HepG2 (cell line): ENCODE data around the gene CCDC38. TPM values are rescaled to one million over a fixed set of nuclear protein-coding genes. Genes with fewer than 3 reads are reported as not detected.

Experiments used
- BCL6 ChIP-seq: IDR thresholded peaks from 2 replicates; pipeline ENCODE4 v1.6.1; 2016; ENCODE audit warnings: missing genetic modification reagents, missing compliant biosample characterization
- HOXA5 ChIP-seq: sonication (generic); formaldehyde crosslinking; IDR thresholded peaks from 2 replicates; pipeline ENCODE4 v1.4.0; 2020; ENCODE audit warnings: missing genetic modification reagents
- HOXA7 ChIP-seq: sonication (generic); formaldehyde crosslinking; IDR thresholded peaks from 2 replicates; pipeline ENCODE4 v1.8.1; 2022; ENCODE audit warnings: mild to moderate bottlenecking, missing genetic modification reagents, moderate library complexity
- SNRNP70 ChIP-seq: fragments of 200-400 bp; formaldehyde crosslinking; IDR thresholded peaks from 2 replicates; pipeline ENCODE4 v1.6.1; 2017; ENCODE audit warnings: mild to moderate bottlenecking, low read depth, low read length, moderate library complexity
- SOX13 ChIP-seq, 3 experiments: fragments of 450-650 bp in 1 of 3; sonication (generic) in 1 of 3; formaldehyde crosslinking in 1 of 3; IDR thresholded peaks in 2 of 3; conservative IDR thresholded peaks in 1 of 3; 2 replicates each; pipeline versions ENCODE4 v1.5.0 to v1.6.1; 2016 to 2020; ENCODE audit warnings: antibody characterized with exemption in 1 of 3, mild to moderate bottlenecking in 1 of 3, missing compliant biosample characterization in 1 of 3, missing genetic modification reagents in 1 of 3, moderate library complexity in 1 of 3
- ZNF3 ChIP-seq: IDR thresholded peaks from 2 replicates; pipeline ENCODE4 v1.7.0; 2017; ENCODE audit warnings: inconsistent platforms
- polyA plus RNA-seq, 8 experiments: library from polyadenylated mRNA; depleted of rRNA in 3 of 8; stranded (reverse) in 7 of 8; unstranded in 1 of 8; fragments of >200 nt; fragmentation: Illumina TruSeq in 4 of 8; extraction: Trizol in 4 of 8; gene quantifications; 2 replicates each; pipeline versions ENCODE4 v1.2.1 to v1.2.3, GENCODE V29; 2011 to 2016; ENCODE audit warnings: low read depth in 4 of 8, missing spikeins in 1 of 8, mixed read lengths in 1 of 8; ENCODE audit not compliant: insufficient read depth in 1 of 8
- total RNA-seq, 5 experiments: library from RNA; depleted of rRNA; stranded (reverse); fragments of >200 nt; fragmentation: Illumina TruSeq; extraction: Trizol; gene quantifications; 2 replicates each; pipeline ENCODE4 v1.2.3, GENCODE V29; 2016; ENCODE audit warnings: low read depth in 1 of 5
- TF ChIP-seq, protein P1 (sequence below): sonication (generic); formaldehyde crosslinking; IDR thresholded peaks from 2 replicates; pipeline ENCODE4 v1.5.0; 2020; ENCODE audit warnings: missing genetic modification reagents
- TF ChIP-seq, protein P2 (sequence below): IDR thresholded peaks from 2 replicates; pipeline ENCODE4 v1.6.1; 2016; ENCODE audit warnings: mild to moderate bottlenecking, missing biosample characterization, missing genetic modification reagents
- TF ChIP-seq, protein P3 (sequence below): sonication (generic); formaldehyde crosslinking; IDR thresholded peaks from 2 replicates; pipeline ENCODE4 v1.9.0; 2021; ENCODE audit warnings: missing genetic modification reagents, borderline replicate concordance
- TF ChIP-seq, protein P4 (sequence below): sonication (generic); formaldehyde crosslinking; IDR thresholded peaks from 2 replicates; pipeline ENCODE4 v1.5.0; 2020; ENCODE audit warnings: missing genetic modification reagents, mild to moderate bottlenecking, borderline replicate concordance
- TF ChIP-seq, protein P5 (sequence below), 2 experiments: sonication (generic) in 1 of 2; formaldehyde crosslinking in 1 of 2; IDR thresholded peaks; 2 replicates each; pipeline versions ENCODE4 v1.6.1 to v1.9.0; 2014 to 2022; ENCODE audit warnings: antibody characterized with exemption in 1 of 2, borderline replicate concordance in 1 of 2, inconsistent platforms in 1 of 2, low read depth in 1 of 2, missing genetic modification reagents in 1 of 2
- TF ChIP-seq, protein P6 (sequence below): sonication (generic); IDR thresholded peaks from 2 replicates; pipeline ENCODE4 v1.6.1; 2016; ENCODE audit warnings: low read depth, borderline replicate concordance

Gene CCDC38
- total and polyA plus RNA-seq, 2 of the 13 experiments (the other 11 are each of a cell fraction or from before 2014, with no cell fraction given), result 0.24 to 0.32 TPM

DNA sequence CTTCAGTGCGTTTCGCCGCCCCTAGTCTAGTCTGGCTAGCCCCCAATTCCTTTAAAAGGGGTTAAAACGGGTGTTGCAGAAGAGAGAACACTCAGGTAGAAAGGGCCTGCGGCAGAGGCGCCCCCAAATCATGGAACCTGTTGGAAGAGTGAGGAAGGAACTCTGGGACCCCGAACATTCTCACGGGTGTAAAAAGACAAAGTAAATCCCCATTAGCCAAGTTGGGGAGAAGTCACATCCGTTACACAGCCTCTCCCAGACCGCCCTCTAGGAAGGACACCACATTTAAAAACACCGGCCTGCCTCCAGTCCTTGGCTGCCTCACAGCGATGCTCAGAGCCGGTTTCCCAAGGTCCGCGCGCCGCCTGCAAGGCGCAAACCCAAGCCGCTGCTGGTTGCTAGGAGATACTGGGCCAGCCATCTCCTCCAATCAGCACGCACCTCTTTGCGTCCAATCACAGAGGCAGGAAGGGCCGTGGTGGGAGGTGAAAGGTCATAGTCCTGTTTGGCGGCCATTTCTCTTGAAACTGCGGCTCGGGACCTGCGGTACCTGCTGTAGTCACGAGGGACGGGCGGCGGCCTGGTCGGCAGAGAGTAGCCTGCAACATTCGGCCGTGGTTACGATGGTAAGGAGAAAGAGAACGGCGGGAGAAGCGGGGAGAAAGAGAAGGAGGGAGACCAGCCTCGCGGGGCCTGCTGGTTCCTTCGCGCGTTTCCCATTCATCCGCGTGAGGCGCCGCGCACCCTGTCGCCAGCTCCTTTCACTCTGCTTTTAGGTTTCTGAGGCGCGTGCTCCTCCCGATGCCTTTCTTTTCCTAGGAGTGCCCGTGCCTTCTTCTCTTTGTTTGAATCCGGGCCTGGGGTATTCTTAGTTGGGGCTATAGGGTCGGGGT is 83.7 kb downstream of the CCDC38 start, which contains the start of gene SNRPF (continued):
- TF ChIP-seq, protein P1, sequence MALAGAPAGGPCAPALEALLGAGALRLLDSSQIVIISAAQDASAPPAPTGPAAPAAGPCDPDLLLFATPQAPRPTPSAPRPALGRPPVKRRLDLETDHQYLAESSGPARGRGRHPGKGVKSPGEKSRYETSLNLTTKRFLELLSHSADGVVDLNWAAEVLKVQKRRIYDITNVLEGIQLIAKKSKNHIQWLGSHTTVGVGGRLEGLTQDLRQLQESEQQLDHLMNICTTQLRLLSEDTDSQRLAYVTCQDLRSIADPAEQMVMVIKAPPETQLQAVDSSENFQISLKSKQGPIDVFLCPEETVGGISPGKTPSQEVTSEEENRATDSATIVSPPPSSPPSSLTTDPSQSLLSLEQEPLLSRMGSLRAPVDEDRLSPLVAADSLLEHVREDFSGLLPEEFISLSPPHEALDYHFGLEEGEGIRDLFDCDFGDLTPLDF (CRISPR knock-in tag), result peak; percentile 60
- TF ChIP-seq SNRNP70 (no peak), HOXA7 (no peak), ZNF3 (peak; percentile 23; the same call in 1 of the 2 replicates), BCL6 (peak; percentile 21; the same call in 1 of the 2 replicates), HOXA5 (CRISPR knock-in tag) (peak; percentile 81), SOX13 (IDR thresholded peaks at IDR 0.05) (no peak), SOX13 (CRISPR knock-in tag; conservative IDR thresholded peaks at IDR 0.05 in 1 of 2, IDR thresholded peaks at IDR 0.05 in 1 of 2) (0 out of 4 replicates have a peak, but pooled peaks of 1 of the 2 experiments have one; percentile 24)
- TF ChIP-seq, protein P2, sequence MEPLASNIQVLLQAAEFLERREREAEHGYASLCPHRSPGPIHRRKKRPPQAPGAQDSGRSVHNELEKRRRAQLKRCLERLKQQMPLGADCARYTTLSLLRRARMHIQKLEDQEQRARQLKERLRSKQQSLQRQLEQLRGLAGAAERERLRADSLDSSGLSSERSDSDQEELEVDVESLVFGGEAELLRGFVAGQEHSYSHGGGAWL (CRISPR knock-in tag), result peak; percentile 72; the same call in 1 of the 2 replicates
- TF ChIP-seq, protein P3, sequence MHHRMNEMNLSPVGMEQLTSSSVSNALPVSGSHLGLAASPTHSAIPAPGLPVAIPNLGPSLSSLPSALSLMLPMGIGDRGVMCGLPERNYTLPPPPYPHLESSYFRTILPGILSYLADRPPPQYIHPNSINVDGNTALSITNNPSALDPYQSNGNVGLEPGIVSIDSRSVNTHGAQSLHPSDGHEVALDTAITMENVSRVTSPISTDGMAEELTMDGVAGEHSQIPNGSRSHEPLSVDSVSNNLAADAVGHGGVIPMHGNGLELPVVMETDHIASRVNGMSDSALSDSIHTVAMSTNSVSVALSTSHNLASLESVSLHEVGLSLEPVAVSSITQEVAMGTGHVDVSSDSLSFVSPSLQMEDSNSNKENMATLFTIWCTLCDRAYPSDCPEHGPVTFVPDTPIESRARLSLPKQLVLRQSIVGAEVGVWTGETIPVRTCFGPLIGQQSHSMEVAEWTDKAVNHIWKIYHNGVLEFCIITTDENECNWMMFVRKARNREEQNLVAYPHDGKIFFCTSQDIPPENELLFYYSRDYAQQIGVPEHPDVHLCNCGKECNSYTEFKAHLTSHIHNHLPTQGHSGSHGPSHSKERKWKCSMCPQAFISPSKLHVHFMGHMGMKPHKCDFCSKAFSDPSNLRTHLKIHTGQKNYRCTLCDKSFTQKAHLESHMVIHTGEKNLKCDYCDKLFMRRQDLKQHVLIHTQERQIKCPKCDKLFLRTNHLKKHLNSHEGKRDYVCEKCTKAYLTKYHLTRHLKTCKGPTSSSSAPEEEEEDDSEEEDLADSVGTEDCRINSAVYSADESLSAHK (CRISPR knock-in tag), result no peak
- TF ChIP-seq, protein P4, sequence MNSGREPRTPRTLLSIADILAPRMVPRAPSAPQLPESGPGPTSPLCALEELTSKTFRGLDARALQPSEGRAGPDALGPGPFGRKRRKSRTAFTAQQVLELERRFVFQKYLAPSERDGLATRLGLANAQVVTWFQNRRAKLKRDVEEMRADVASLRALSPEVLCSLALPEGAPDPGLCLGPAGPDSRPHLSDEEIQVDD (CRISPR knock-in tag), result no peak
- TF ChIP-seq, protein P5, sequence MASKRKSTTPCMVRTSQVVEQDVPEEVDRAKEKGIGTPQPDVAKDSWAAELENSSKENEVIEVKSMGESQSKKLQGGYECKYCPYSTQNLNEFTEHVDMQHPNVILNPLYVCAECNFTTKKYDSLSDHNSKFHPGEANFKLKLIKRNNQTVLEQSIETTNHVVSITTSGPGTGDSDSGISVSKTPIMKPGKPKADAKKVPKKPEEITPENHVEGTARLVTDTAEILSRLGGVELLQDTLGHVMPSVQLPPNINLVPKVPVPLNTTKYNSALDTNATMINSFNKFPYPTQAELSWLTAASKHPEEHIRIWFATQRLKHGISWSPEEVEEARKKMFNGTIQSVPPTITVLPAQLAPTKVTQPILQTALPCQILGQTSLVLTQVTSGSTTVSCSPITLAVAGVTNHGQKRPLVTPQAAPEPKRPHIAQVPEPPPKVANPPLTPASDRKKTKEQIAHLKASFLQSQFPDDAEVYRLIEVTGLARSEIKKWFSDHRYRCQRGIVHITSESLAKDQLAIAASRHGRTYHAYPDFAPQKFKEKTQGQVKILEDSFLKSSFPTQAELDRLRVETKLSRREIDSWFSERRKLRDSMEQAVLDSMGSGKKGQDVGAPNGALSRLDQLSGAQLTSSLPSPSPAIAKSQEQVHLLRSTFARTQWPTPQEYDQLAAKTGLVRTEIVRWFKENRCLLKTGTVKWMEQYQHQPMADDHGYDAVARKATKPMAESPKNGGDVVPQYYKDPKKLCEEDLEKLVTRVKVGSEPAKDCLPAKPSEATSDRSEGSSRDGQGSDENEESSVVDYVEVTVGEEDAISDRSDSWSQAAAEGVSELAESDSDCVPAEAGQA (IDR thresholded peaks at IDR 0.05; ENCODE audit: low read depth), result peak; percentile 83
- TF ChIP-seq, protein P5 (CRISPR knock-in tag; IDR thresholded peaks at IDR 0.05; ENCODE audit: borderline replicate concordance), result no peak
- TF ChIP-seq, protein P6, sequence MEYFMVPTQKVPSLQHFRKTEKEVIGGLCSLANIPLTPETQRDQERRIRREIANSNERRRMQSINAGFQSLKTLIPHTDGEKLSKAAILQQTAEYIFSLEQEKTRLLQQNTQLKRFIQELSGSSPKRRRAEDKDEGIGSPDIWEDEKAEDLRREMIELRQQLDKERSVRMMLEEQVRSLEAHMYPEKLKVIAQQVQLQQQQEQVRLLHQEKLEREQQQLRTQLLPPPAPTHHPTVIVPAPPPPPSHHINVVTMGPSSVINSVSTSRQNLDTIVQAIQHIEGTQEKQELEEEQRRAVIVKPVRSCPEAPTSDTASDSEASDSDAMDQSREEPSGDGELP, result peak; percentile 36; the same call in 1 of the 2 replicates
